ENCODE results near the gene SHF.
A peak's percentile ranks its signal among the peaks of the same experiment; 100 is the strongest.
"Not testable (repeated sequence)": the region's sequence is repeated elsewhere in the genome, so short reads cannot be mapped to it uniquely, and the experiment has no call there.

SHF gene, protein sequence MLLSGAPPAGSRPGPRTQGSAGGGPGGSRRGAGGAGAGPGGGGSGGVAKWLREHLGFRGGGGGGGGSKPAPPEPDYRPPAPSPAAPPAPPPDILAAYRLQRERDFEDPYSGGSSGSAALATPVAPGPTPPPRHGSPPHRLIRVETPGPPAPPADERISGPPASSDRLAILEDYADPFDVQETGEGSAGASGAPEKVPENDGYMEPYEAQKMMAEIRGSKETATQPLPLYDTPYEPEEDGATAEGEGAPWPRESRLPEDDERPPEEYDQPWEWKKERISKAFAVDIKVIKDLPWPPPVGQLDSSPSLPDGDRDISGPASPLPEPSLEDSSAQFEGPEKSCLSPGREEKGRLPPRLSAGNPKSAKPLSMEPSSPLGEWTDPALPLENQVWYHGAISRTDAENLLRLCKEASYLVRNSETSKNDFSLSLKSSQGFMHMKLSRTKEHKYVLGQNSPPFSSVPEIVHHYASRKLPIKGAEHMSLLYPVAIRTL

DNA sequence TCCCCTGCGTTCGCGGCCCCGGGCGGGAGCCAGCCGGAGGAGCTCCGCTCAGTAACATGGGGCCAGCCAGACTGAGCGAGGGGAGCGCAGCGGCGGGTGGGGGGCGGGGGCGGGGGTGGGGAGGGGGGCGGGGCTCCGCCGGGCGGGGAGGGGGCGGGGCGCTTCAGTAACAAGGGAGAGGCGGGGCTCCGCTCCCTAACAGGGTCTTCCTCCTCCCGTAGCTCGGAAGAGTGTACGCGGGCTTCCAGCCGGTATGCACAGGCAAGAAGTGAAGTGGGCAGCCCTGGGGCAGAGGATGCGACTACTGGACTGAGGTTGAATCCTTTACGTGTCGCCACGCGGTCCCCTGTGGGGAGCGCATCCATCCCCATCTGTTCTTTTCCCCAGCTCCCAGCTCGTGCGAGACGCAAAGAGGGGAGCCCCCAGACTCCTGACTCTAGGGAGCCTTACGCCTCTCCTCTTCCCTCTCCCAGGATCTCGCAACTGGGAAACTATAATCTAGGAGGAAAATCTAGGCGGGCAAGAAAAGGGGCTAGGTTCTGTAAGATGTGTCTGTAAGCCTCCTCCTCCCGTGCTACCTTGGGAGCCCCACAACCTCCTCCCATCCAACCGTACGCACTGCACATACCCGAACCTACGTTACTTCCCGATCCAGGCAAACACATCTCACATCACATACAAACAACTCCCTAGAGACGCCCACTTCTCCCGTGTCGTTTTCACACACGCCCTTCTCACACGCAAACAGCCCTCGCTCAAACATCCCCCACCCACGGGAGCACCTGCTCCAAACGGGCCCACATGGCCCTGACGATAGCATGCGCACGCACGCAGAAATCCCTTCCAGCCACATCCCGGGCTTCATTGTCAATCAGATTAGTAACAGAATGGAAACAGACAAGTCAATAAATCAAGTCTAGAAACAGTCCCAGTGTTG lies at the start of gene SHF:
SHF (minus strand) TSS at position 73 of the 937 bp plus-strand sequence; CDS start at position 58, 15 bp downstream.
- peak; percentile 89 for DNase-seq

DNA sequence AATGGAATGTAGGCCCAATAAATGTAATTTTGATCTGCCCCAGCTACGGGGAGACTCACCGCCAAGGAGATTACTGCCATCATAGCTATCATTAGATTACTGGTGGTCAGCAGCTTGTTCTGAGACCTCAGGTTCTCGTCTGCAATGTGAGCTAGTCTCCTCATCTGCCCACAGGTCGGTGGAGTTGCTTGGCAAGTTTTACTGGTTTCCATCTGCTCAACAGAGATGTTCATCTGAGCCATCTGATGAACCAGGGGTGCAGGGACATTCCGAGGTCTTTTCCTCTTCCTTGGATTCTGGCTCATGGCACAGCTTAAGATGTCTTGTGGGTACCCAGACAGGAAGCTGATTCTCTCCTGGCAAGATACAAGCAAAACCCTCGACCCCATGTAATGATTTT lies 49.0 kb upstream of the SHF start:
- DNase-seq: not testable (repeated sequence)

DNA sequence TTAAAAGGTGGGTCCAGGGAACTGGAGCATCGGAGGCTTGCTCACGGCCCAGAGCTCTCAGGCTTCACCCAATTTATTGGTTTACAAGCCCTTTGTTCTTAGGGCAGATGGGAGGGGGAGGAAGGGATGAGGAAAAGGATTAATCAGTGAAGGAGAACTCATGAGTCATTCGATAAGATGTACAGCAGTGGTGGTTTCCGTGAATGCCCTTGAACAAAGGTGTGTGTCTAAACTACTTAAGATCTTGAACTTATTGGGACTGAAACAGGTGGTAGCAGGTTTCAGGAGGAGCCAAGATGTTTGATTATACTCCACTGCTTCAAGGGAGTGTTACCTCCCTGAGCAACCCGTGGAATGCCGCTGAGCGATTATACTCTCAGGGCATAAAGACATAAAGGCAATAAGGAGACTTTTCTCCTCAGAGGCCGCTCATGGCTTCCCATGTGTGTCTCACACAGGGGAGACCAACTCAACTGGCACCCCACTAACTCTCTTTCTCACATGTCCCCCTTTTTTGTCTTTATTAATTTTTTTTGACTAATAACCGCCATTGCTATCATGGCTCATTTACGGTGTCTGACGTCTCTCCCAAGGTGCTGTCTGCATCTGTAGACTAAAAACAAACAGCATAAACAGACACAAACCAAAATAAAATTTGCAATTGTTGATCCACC lies 46.9 kb upstream of the SHF start:
- no peak for DNase-seq

DNA sequence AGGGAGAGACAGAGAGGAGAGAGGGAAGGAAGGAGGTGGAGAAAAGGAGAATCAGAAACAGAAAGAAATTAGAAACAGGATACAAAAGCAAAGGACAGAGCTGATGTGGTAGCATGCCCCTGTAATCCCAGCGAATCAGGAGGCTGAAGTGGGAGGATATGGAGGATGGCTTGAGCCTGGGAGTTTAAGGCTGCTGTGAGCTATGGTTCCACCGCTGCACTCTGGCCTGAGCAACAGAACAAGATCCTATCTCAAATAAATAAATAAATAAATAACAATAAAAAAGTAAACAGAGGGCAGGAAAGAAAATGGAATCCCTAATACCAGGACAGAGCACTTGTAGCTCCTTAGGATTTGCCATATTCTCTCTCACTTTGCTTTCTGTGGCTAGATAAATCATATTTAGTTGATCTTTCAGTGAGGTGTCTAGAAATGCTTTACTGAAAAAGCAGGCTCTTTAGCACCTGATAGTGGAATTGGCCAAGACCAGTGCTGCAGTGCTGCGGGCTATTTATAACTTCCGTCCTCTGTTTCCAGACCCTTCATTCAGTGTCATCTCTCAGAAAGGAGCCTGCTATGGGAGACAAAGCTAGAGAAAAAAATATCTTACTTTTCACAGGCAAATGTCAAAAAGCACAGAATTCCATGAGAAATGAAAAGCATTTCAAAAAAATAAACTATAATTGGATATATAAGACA lies 44.2 kb upstream of the SHF start:
- no peak for DNase-seq

DNA sequence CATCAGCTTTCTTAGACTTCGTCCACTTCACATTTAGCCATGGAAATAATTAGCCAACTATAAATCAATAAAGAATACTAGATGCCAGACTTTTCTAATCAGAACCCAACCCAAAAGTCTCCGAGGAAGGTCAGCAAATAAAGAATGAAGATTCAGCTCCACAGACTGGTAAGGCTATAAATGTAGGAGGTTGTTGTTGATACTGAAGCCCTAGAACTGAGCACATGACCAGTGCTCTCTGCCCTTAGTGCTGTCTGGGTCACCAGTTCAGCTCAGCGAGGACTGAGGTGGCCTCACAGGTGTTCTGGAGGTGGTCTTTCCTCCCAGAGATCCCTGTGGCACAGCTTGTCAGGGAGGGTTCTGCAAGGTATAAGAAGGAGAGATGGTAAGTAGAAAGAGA lies 43.4 kb upstream of the SHF start:
- no peak for DNase-seq

DNA sequence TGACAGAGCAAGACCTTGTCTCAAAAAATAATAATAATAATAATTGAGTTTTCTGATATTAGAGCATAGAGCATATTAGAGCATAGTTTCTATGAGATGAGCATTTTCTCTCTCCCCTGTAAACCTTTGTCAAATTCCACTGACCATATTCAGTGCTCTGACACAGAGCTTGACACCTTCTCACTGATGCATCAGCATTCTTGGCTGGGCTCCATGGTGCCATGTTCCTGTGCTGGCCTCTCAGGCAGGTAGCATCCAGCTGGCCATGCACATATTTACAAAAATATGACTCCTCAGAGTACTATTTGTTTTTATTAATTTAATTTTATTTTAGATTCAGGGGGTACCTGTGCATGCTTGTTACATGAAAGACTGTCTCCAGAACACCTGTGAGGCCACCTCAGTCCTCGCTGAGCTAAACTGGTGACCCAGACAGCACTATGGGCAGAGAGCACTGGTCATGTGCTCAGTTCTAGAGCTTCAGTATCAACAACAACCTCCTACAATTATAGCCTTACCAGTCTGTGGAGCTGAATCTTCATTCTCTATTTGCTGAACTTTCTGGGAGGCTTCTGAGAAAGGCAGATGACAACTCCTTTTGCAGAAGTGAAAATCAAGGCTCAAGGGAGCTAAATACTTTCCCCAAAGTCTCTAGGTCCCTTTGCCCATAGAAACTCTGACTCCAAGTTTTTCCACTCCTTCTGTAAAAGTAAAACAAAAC lies 42.6 kb upstream of the SHF start:
- no peak for DNase-seq

DNA sequence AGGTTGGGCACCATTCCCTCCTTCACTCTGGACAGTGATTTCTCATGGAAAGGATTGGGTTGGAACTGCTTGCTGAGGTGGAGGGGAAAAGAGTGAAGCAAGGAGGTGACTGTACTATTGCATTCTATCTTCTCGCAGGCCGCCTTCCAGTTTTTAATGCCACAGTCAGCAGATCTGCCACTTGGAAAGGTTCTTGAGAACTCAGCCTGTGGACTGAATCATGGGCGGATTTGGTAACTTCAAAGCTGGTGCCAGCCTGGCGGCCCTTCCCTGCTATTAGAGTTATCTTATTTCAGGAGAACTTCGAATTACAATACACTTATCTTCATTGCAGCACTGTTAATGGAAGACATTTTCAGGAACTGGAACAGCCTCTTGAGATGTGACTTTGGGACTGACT lies 41.2 kb upstream of the SHF start:
- no peak for DNase-seq

DNA sequence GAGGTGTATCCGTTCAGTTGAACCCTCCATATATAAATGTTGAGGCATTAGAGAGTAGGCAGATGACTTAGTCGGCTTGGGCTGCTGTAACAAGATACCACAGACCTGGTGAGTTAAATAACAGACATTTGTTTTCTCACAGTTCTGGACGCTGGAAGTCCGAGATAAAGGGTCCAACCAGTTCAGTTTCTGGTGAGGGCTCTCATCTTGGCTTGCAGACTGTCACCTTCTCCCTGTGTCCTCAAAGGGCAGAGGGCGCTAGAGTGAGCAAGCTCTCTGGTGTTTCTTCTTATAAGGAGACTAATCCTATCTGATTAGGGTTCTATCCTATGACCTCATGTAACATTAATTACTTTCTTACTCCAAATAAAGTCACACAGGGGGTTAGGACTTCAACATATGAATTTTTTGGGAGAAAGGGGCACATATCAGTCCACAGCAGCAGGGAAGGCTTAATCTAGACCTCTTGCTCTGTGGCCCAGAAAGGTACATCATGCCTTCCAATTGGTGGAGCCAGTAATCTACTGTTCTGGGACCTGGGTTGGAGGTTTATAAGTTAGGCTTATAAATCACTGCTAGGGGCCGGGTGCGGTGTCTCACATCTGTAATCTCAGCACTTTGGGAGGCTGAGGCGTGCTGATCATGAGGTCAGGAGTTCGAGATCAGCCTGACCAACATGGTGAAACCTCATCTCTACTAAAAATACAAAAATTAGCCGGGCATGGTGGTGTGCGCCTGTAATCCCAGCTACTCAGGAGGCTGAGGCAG lies 37.9 kb upstream of the SHF start:
- no peak for DNase-seq

DNA sequence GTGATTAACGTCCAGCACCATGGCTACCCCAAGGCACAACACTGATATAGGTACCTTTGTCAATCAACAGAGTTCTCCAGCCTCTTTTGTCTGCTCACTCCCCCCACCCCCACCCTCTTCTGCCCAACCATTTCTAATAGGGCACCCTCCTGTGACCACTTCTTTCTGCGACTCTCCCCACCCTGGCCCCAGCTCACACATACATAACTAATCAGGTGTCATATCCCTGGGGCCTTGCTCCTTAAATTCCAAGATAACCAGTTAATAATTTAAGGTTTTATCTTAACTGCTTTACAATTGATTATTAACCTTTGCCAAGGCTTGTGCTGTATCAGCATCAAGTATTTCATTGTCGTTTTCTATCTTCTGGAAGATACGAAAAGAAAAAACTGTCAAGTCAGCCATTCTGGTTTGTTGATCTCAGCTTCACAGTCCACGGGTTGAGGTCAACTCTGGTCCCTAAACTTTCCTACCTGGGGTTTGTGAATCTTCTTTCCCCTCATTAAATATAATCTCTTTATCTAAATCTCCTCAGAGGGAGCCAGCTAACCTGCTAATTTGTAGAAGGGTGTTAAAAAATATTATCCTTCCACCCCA lies 37.0 kb upstream of the SHF start:
- no peak for DNase-seq

DNA sequence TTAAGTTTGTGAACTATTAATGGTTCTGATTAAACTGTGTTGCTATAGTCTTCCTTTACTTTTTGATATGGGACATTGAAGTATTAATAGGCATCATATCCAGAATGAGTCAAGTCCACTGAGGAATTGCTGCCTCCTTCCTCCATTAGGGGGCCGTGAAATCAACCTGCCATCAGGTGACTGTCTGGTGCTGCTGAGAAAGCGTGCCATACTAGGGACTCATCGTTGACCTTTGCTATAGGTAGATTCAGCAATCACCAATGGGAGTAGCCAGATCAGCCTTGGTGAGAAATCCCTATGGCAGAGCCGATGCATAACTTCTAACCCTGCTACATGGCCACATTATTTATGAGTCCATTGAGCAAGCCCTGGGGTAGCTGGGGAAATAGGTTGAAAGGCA lies 34.2 kb upstream of the SHF start:
- no peak for DNase-seq

DNA sequence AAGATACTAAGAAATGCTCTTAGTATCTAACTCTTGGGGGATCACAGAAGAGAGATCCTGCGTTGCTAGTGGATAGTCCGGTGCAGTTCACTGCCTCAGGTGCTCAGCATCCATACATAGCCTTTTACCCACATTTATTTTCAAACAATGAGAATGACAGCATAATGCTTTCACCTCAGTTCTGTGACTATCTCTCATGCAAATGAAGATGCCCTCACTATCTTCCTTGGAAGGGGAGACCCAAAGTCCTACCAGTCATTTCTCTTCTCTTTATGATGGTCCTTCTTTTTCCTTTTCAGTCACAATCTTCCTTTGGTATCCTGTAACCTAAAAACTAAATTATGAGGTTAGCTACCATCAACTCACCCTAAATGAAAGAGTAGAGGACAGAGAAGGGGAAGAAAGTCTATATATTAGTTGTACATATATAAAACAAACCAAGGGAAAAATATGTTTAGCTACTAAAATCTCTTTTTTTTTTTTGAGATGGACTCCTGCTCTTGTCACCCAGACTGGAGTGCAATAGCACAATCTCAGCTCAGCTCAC lies 33.4 kb upstream of the SHF start:
- DNase-seq: no peak

DNA sequence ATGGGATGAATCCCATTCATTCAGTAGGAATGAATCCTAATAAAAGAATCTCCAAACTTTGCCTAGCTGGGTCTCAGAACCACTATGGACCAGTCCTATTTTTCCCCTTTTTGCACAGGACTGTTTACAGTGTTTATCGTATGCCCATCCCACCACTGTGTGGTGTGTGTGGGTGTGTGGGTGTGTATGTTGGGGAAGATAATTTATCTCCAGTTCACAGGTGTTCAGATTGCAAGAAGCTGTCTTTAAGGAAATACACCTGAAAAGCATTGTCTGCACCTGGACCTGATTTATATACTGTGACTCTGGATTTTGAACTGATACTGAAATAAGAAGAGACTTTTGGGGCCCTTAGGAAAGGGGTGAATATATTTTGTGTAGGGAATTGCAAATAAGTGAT lies 24.7 kb upstream of the SHF start:
- no peak for DNase-seq

DNA sequence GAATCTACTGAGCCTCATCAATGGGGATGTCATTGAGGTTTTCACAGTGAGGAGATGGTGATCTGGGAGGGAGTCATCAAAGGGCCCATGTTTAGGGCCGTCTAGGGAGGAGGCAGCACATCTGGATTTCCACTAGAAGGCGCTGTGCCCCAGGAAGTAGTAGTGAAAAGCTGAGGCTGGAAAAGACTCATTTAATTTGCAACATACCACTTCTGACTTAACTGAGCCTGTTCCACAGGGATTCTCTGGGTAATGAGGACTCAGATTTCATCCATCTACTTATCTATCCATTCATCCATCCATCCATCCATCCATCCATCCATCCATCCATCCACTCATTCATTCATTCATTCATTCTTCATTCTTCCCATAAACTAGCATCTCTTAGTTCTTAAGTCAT lies 17.4 kb upstream of the SHF start:
- peak; percentile 66 for DNase-seq

DNA sequence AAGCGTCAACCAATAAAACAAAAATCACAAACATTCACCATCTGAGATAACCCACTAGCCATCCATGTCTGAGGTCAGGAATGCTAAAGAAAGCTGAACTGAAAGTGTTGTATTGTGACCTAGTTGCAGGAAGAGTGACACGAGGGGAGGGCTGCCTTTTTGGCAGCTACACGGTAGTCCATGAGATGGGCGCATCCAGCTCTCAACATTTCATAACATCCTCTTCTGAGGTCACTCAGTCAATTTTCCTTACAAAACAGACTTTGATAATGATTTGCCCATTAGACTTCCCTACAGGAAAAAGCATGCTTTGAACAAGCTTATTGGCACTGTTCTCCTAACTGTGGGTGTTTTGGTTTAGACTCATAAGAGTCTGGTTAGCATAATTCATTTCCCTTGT lies 15.4 kb upstream of the SHF start:
- no peak for DNase-seq

DNA sequence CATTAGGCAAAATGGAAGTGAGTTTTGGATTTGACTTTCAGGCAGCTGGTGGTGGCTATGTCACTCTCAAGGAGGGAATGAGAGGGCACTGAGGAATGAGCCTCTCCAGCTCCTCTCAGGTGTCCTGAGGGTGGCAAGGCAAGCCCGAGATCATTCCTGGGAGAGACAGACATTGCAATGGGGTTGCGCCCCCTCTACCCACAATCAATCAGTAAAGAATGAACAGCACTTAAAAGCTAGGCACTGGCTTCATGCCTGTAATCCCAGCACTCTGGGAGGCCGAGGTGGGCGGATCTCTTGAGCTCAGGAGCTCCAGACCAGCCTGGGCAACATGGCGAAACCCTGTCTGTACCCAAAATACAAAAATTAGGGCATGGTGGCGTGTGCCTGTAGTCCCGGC lies 14.1 kb upstream of the SHF start:
- DNase-seq: no peak

DNA sequence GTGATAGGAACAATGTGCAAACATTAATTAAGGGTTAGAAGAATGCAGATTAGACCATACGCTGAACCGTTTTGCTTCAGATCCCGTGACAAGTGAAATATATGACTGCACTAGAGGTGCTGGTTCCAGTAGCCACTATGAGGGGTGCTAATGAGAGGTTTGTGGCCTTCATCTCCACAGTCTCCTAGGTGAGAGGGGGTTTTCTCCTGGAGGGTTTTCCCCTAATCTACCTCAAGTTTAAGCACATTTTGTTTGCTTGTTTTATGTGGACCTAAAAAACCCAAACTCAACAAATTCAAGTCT lies 13.7 kb upstream of the SHF start:
- DNase-seq: no peak

DNA sequence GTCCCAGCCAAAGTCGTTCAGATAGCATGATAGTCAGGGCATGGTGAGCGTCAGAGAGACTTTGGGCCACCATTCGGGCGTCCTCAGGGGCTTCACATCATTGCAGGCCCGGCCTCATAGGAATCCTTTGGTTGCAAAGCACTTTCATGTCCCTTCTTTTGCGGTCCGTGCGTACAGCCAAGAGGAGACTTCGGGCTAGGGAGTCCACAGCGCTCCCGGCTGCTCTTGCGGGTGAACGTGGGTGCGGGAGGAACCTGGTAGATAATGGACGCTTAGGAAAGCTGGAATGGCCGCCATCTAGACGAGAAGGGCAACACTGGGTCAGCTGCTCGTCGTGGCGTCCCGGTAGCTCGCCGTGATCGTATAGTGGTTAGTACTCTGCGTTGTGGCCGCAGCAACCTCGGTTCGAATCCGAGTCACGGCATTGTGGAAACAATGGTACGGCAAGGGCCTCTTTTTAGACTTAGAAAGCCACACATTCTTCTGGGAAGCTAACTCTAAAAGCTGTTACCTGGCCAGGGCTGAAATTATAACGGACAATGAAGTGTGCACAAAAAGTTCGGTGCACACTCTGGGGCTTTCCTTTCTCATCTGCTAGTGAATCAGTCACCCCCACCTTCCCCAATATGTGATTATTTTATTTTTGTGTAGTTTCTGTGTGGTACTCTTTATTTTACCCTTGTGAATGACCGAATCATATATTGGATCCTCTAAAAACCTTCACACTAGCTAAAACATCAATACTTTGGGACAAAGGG lies 13.2 kb upstream of the SHF start:
- DNase-seq: peak; percentile 90

DNA sequence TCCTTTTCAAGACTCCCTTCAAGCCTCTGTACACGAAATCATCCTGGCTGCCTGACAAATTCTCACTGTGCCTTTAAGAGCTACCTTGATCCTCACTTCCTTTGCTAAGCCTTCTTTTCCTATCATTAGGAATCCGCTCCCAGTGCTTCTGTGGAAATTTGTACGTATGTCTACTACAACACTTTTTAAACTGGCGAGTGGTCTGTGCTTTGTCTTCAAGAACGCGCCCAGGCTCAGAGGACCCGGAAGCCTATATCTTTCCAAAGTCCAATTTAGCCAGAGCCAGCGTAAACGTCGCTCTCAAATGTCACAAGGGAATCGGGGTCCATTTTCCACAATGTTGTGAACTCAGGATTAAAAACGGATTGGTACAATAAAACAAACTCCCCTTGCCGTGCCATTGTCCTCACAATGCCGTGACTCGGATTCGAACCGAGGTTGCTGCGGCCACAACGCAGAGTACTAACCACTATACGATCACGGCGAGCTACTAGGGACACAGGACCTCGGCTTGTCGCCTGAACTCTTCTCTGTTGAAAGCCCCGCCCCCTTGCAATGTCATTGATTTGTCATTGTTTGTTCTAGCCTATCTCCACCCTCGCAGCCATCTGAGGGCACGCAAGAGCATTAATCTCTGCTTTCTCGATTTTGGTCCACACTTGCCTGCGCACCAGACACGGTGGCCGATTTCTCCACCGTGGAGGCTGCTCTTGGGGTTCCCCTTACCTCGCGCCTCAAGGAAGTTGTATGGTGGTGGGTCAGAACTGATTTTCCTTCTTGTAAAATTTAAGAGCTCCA lies 12.4 kb upstream of the SHF start:
- peak; percentile 97 for DNase-seq
